WTC11 (cell line): Measurements from ENCODE around the gene CHAC1. TPM values are rescaled to one million over a fixed set of nuclear protein-coding genes. Genes with fewer than 3 reads are reported as not detected.
"Not testable (repeated sequence)": the region's sequence is repeated elsewhere in the genome, so short reads cannot be mapped to it uniquely, and the experiment has no call there.

Source experiments
- ATAC-seq: fragments of 200-7000 bp; cut with Tn5 transposase; 2 replicates; pipeline ENCODE4 v1.10.0; 2021; ENCODE audit warnings: mild to moderate bottlenecking, moderate library complexity
- CTCF ChIA-PET: fragments of 300-600 bp; sonication (Branson Sonifier 250); formaldehyde crosslinking; loops from one replicate; lab custom pipeline; 2021; ENCODE audit warnings: antibody characterized with exemption; lab: Charles Lee
- POLR2A ChIA-PET: fragments of 350-600 bp; sonication (Branson Sonifier 250); formaldehyde crosslinking; loops from one replicate; lab custom pipeline; 2021; ENCODE audit warnings: antibody characterized with exemption; lab: Charles Lee
- DNase-seq: peaks from one replicate; pipeline ENCODE4 v3.0.0; 2021; ENCODE audit warnings: low spot score
- H3K27ac Mint-ChIP-seq: 2 replicates; pipeline ENCODE4 v1.8.0; 2021; ENCODE audit warnings: mixed read lengths
- H3K27me3 Mint-ChIP-seq: 2 replicates; pipeline ENCODE4 v1.8.0; 2021; ENCODE audit warnings: low read depth, mild to moderate bottlenecking, moderate library complexity, mixed read lengths
- H3K36me3 Mint-ChIP-seq: 2 replicates; pipeline ENCODE4 v1.8.0; 2021; ENCODE audit warnings: mixed read lengths
- H3K4me1 Mint-ChIP-seq: 2 replicates; pipeline ENCODE4 v1.8.0; 2022; ENCODE audit warnings: mixed read lengths
- H3K4me3 Mint-ChIP-seq: 2 replicates; pipeline ENCODE4 v1.8.0; 2021; ENCODE audit warnings: mild to moderate bottlenecking, moderate library complexity, mixed read lengths
- H3K9me3 Mint-ChIP-seq: 2 replicates; pipeline ENCODE4 v1.8.0; 2021; ENCODE audit warnings: mixed read lengths
- ATF3 ChIP-seq: sonication (generic); formaldehyde crosslinking; conservative IDR thresholded peaks from 2 replicates; pipeline ENCODE4 v1.8.1; 2022; ENCODE audit warnings: mild to moderate bottlenecking, missing genetic modification reagents
- FOXP1 ChIP-seq: sonication (generic); formaldehyde crosslinking; IDR thresholded peaks from 2 replicates; pipeline ENCODE4 v1.8.0; 2022; ENCODE audit warnings: missing genetic modification reagents, mild to moderate bottlenecking, moderate library complexity, borderline replicate concordance
- MXD4 ChIP-seq: fragments of 250-450 bp; sonication (Bioruptor Pico); IDR thresholded peaks from 2 replicates; pipeline ENCODE4 v1.8.0; 2021; ENCODE audit warnings: mild to moderate bottlenecking, moderate library complexity, borderline replicate concordance
- NFE2L1 ChIP-seq: sonication (generic); formaldehyde crosslinking; IDR thresholded peaks from 2 replicates; pipeline ENCODE4 v1.8.1; 2023; ENCODE audit warnings: missing genetic modification reagents
- RELA ChIP-seq: sonication (generic); formaldehyde crosslinking; IDR thresholded peaks from 2 replicates; pipeline ENCODE4 v1.8.1; 2022; ENCODE audit warnings: missing genetic modification reagents, mild to moderate bottlenecking, borderline replicate concordance
- ZBTB21 ChIP-seq: sonication (generic); formaldehyde crosslinking; IDR thresholded peaks from 2 replicates; pipeline ENCODE4 v1.8.1; 2023; ENCODE audit warnings: mild to moderate bottlenecking, missing genetic modification reagents, borderline replicate concordance
- total RNA-seq: library from RNA; stranded (reverse); gene quantifications from 3 replicates; pipeline ENCODE4 v1.2.3, GENCODE V29; 2021
- TF ChIP-seq, protein P1 (sequence below): sonication (generic); formaldehyde crosslinking; IDR thresholded peaks from 2 replicates; pipeline ENCODE4 v1.8.1; 2022; ENCODE audit warnings: mild to moderate bottlenecking, moderate library complexity, missing genetic modification reagents
- TF ChIP-seq, protein P2 (sequence below): sonication (generic); formaldehyde crosslinking; IDR thresholded peaks from 2 replicates; pipeline ENCODE4 v1.8.1; 2022; ENCODE audit warnings: low read depth, missing genetic modification reagents, borderline replicate concordance
- TF ChIP-seq, protein P3 (sequence below): fragments of 250-450 bp; sonication (Bioruptor Pico); IDR thresholded peaks from 2 replicates; pipeline ENCODE4 v1.8.0; 2021; ENCODE audit warnings: mild to moderate bottlenecking
- TF ChIP-seq, protein P4 (sequence below): sonication (generic); formaldehyde crosslinking; IDR thresholded peaks from 2 replicates; pipeline ENCODE4 v1.8.0; 2023; ENCODE audit warnings: missing genetic modification reagents

Gene CHAC1
- total RNA-seq, 1 experiment from 2014 or later: 31.0 TPM

DNA sequence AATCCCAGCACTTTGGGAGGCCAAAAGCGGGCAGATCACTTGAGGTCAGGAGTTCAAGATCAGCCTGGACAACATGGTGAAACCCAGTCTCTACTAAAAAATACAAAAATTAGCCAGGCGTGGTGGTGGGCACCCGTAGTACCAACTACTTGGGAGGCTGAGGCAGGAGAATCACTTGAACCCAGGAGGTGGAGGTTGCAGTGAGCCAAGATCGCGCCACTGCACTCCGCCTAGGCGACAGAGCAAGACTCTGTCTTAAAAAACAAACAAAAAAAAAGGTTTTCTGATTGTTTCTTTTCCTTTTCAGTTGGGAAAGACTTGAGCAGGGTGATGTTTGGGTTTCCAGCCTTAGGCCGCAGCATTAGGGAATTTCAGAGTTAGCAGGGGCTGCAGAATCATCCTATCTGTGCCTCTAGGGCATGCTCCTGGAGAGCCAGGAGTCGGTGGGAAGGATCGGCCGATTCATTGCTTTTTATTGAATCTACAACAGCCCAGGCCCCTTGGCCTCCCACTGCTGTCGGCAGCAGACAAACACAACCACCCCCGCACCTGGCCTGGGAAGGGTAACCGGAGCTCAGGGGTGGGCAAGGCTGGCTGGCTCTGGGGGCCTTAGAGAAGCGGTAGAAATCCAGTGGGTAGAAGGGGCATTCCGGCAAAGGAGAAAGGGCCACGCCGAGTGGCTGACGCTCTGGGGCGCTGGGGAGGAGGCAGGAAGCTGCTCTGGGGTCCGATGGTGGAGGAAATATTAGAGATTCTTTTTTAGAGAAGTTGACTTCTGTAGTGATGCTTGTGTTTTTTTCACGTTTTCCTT is 6.3 kb downstream of the CHAC1 start:
- no peak overlapping the region for H3K4me3 Mint-ChIP-seq
- H3K36me3 Mint-ChIP-seq: peaks cover 10% of the 10 kb centered on the region
- DNase-seq: peak; percentile 50
- peak; percentile 65 for ATAC-seq
- peak overlapping the region; percentile 3 for H3K27ac Mint-ChIP-seq
- TF ChIP-seq RELA (CRISPR knock-in tag) (no peak), FOXP1 (CRISPR knock-in tag) (no peak), MXD4 (CRISPR knock-in tag) (no peak)
- TF ChIP-seq, protein P1, sequence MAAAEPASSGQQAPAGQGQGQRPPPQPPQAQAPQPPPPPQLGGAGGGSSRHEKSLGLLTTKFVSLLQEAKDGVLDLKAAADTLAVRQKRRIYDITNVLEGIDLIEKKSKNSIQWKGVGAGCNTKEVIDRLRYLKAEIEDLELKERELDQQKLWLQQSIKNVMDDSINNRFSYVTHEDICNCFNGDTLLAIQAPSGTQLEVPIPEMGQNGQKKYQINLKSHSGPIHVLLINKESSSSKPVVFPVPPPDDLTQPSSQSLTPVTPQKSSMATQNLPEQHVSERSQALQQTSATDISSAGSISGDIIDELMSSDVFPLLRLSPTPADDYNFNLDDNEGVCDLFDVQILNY: no peak
- TF ChIP-seq, protein P2, sequence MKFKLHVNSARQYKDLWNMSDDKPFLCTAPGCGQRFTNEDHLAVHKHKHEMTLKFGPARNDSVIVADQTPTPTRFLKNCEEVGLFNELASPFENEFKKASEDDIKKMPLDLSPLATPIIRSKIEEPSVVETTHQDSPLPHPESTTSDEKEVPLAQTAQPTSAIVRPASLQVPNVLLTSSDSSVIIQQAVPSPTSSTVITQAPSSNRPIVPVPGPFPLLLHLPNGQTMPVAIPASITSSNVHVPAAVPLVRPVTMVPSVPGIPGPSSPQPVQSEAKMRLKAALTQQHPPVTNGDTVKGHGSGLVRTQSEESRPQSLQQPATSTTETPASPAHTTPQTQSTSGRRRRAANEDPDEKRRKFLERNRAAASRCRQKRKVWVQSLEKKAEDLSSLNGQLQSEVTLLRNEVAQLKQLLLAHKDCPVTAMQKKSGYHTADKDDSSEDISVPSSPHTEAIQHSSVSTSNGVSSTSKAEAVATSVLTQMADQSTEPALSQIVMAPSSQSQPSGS (CRISPR knock-in tag): no peak
- TF ChIP-seq, protein P3, sequence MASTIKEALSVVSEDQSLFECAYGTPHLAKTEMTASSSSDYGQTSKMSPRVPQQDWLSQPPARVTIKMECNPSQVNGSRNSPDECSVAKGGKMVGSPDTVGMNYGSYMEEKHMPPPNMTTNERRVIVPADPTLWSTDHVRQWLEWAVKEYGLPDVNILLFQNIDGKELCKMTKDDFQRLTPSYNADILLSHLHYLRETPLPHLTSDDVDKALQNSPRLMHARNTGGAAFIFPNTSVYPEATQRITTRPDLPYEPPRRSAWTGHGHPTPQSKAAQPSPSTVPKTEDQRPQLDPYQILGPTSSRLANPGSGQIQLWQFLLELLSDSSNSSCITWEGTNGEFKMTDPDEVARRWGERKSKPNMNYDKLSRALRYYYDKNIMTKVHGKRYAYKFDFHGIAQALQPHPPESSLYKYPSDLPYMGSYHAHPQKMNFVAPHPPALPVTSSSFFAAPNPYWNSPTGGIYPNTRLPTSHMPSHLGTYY (CRISPR knock-in tag): peak; percentile 19; the same call in 1 of the 2 replicates
- ChIA-PET CTCF (interaction anchor here (2.2 to 9.6 kb wide), 3 partner anchors 18 to 29 kb away, joined by 5 to 99 read pairs (median 55); no protein-coding TSS in a partner anchor), POLR2A (interaction anchor here (0.7 to 2.3 kb wide), 3 partner anchors 15 to 29 kb away, joined by 3 to 11 read pairs (median 3); no protein-coding TSS in a partner anchor)
- H3K4me1 Mint-ChIP-seq: peaks cover 31% of the 10 kb centered on the region
- H3K9me3 Mint-ChIP-seq: peaks cover 11% of the 10 kb centered on the region; the same call in 1 of the 2 replicates
- no peaks in the 10 kb centered on the region for H3K27me3 Mint-ChIP-seq

DNA sequence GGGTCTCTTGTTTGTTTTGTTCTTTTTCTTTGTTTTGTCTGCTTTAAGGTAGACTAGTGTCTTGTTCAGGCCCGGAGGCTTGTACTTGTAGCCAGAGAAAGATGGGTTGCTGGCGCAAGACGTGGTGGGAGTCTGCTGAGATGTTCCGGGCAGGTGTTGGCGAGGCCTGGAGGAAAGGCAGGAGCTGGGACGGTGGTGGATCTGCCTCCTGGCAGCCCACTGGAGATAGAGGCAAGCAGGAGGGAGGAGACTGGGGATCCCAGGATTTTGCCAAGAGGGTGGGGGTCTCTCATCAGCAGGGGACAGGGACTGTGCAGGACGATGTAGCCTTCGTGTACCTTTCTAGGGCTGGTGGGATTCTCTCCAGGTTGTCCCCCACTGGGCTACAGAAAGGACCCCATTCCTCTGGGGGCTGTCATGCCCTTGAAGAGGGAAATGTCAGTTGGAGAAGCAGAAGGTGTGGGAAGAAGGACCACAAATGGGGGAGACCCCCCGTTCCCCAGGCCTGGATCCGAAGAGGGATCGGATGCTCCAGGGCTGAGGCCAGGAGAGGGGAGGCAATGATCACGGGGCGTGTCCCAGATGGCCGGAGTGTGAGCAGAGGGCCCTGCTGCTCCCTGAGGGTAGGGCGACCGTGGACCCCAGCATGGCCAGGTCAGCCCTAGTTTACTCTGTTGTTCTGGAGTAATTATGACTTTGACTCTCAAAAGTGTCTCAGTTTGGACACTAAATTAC is 7.0 kb downstream of the CHAC1 start:
- CTCF ChIA-PET: interaction anchor here (2.4 to 6.7 kb wide), 2 partner anchors 19 to 30 kb away, joined by 6 to 55 read pairs; no protein-coding TSS in a partner anchor
- peaks cover 10% of the 10 kb centered on the region for H3K36me3 Mint-ChIP-seq
- POLR2A ChIA-PET: interaction anchor here (1.3 kb wide), 1 partner anchor 30 kb away, joined by 3 read pairs; no protein-coding TSS in a partner anchor
- no peak overlapping the region for H3K4me3 Mint-ChIP-seq
- ATAC-seq (no peak), DNase-seq (no peak)
- TF ChIP-seq, protein P4, sequence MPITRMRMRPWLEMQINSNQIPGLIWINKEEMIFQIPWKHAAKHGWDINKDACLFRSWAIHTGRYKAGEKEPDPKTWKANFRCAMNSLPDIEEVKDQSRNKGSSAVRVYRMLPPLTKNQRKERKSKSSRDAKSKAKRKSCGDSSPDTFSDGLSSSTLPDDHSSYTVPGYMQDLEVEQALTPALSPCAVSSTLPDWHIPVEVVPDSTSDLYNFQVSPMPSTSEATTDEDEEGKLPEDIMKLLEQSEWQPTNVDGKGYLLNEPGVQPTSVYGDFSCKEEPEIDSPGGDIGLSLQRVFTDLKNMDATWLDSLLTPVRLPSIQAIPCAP (CRISPR knock-in tag): no peak
- no peak for TF ChIP-seq NFE2L1 (CRISPR knock-in tag)
- peaks cover 30% of the 10 kb centered on the region for H3K4me1 Mint-ChIP-seq
- peak overlapping the region; percentile 3; the same call in 1 of the 2 replicates for H3K27ac Mint-ChIP-seq
- peaks cover 11% of the 10 kb centered on the region; the same call in 1 of the 2 replicates for H3K9me3 Mint-ChIP-seq
- H3K27me3 Mint-ChIP-seq: no peaks in the 10 kb centered on the region

DNA sequence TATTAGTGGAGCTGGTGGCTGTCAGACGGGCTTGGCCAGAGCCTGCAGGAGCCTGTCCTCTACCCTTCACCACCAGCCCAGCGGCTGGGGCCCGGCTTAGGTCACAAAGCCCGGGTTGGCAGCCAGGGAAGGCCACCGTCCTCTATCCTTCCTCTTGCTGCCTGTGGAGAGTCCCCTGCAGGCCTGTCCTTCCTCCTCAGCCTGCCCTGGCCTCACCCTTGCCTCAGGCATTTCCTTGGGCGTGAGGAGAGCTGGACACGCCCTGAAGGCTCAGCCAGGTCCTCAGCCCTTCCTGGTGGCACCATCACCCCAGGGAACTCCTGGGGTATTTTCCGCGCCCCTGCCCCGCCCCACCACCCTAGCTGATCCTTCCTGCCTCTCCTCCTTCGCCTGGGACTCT is 7.7 kb downstream of the CHAC1 start:
- Mint-ChIP-seq H3K4me1 (peaks cover 30% of the 10 kb centered on the region), H3K36me3 (peaks cover 8% of the 10 kb centered on the region), H3K9me3 (peaks cover 11% of the 10 kb centered on the region; the same call in 1 of the 2 replicates), H3K4me3 (no peak overlapping the region), H3K27ac (no peak overlapping the region), H3K27me3 (no peaks in the 10 kb centered on the region)
- ChIA-PET POLR2A (no interaction called here), CTCF (interaction anchor here (2.4 to 6.7 kb wide), 2 partner anchors 19 to 30 kb away, joined by 6 to 55 read pairs; no protein-coding TSS in a partner anchor)
- DNase-seq (no peak), ATAC-seq (no peak)
- TF ChIP-seq ATF3 (CRISPR knock-in tag): no peak
- no peak for TF ChIP-seq NFE2L1 (CRISPR knock-in tag)
- TF ChIP-seq ZBTB21 (CRISPR knock-in tag): no peak

DNA sequence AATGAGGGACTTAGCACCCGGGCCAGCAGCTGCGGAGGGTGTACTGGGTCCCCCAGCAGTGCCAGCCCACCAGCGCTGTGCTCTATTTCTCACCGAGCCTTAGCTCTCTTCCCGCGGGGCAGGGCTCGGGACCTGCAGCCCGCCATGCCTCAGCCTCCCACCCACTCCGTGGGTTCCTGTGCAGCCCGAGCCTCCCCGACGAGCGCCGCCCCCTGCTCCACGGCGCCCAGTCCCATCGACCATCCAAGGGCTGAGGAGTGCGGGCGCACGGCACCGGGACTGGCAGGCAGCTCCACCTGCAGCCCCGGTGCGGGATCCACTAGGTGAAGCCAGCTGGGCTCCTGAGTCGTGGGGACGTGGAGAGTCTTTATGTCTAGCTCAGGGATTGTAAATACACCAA is 8.5 kb downstream of the CHAC1 start:
- not testable (repeated sequence) for ATAC-seq, H3K27me3 Mint-ChIP-seq, H3K36me3 Mint-ChIP-seq, H3K27ac Mint-ChIP-seq, H3K4me3 Mint-ChIP-seq, DNase-seq
- ChIA-PET CTCF (interaction anchor here (1.1 to 6.7 kb wide), 5 partner anchors 20 to 102 kb away, joined by 4 to 55 read pairs (median 6); no protein-coding TSS in a partner anchor), POLR2A (interaction anchor here (3.6 kb wide), 1 partner anchor 8 kb away, joined by 22 read pairs; the partner anchor contains the start of gene CHAC1)
- H3K9me3 Mint-ChIP-seq: peaks cover 11% of the 10 kb centered on the region; the same call in 1 of the 2 replicates
- peaks cover 34% of the 10 kb centered on the region for H3K4me1 Mint-ChIP-seq

- not testable (repeated sequence) for H3K4me3 Mint-ChIP-seq
- H3K9me3 Mint-ChIP-seq: peaks cover 11% of the 10 kb centered on the region; the same call in 1 of the 2 replicates
- peaks cover 35% of the 10 kb centered on the region for H3K4me1 Mint-ChIP-seq
Measured at GRCh38 chr15:40962317-40962716, 9.0 kb downstream of the CHAC1 start.

More at GRCh38 chr15:40962317-40962716, 9.0 kb downstream of the CHAC1 start:
- not testable (repeated sequence) for H3K36me3 Mint-ChIP-seq, H3K27me3 Mint-ChIP-seq, ATAC-seq, H3K27ac Mint-ChIP-seq, DNase-seq
- CTCF ChIA-PET: interaction anchor here (1.0 to 6.7 kb wide), 7 partner anchors 8 to 103 kb away, joined by 3 to 55 read pairs (median 4); partner anchors contain the start of gene VPS18
- POLR2A ChIA-PET: interaction anchor here (3.6 kb wide), 1 partner anchor 9 kb away, joined by 22 read pairs; the partner anchor contains the start of gene CHAC1
